Tibial nerve (tissue), 3 donors: ENCODE measurements around the gene PLGRKT.
"Not testable (repeated sequence)": the region's sequence is repeated elsewhere in the genome, so short reads cannot be mapped to it uniquely, and the experiment has no call there.

Experiments used
- POLR2A ChIP-seq, 2 donors: fragments of 450-650 bp; IDR thresholded peaks; one replicate each; pipeline ENCODE4 v1.6.1; 2017; ENCODE audit warnings: antibody characterized with exemption in 2 of 2, mild to moderate bottlenecking in 2 of 2, moderate library complexity in 2 of 2
- TF ChIP-seq, protein P1 (sequence below), 5 experiments: fragments of 200-600 bp in 3 of 5; fragments of 450-650 bp in 2 of 5; sonication (generic) in 3 of 5; IDR thresholded peaks; one replicate each; pipeline ENCODE4 v1.5.1; 2016 to 2019; ENCODE audit warnings: antibody characterized with exemption in 5 of 5, mild to moderate bottlenecking in 3 of 5, moderate library complexity in 2 of 5

DNA sequence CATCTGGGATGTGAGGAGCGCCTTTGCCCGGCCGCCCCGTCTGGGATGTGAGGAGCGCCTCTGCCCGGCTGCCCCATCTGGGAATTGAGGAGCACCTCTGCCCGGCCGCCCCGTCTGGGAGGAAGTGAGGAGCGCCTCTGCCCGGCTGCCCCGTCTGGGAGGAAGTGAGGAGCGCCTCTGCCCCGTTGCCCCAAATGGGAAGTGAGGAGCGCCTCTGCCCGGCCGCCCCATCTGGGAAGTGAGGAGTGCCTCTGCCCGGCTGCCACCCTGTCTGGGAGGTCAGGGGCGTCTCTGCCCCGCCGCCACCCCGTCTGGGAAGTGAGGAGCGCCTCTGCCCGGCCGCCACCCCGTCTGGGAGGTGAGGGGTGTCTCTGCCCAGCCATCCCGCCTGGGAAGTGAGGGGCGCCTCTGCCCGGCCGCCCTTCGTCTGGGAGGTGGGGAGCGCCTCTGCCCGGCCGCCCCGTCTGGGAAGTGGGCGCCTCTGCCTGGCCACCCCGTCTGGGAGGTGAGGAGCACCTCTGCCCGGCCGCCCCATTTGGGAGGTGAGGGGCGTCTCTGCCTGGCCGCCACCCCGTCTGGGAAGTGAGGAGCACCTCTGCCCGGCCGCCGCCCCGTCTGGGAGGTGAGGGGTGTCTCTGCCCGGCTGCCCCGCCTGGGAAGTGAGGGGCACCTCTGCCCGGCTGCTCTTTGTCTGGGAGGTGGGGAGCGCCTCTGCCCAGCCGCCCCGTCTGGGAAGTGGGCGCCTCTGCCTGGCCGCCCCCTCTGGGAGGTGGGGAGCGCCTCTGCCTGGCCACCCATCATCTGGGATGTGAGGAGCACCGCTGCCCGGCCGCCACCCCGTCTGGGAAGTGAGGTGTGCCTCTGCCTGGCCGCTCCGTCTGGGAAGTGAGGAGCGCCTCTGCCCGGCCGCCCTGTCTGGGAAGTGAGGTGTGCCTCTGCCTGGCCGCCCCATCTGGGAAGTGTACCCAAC is 3.6 kb downstream of the PLGRKT start:
- TF ChIP-seq, protein P1, sequence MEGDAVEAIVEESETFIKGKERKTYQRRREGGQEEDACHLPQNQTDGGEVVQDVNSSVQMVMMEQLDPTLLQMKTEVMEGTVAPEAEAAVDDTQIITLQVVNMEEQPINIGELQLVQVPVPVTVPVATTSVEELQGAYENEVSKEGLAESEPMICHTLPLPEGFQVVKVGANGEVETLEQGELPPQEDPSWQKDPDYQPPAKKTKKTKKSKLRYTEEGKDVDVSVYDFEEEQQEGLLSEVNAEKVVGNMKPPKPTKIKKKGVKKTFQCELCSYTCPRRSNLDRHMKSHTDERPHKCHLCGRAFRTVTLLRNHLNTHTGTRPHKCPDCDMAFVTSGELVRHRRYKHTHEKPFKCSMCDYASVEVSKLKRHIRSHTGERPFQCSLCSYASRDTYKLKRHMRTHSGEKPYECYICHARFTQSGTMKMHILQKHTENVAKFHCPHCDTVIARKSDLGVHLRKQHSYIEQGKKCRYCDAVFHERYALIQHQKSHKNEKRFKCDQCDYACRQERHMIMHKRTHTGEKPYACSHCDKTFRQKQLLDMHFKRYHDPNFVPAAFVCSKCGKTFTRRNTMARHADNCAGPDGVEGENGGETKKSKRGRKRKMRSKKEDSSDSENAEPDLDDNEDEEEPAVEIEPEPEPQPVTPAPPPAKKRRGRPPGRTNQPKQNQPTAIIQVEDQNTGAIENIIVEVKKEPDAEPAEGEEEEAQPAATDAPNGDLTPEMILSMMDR (IDR thresholded peaks at IDR 0.05), result not testable (repeated sequence)
- not testable (repeated sequence) for TF ChIP-seq POLR2A (IDR thresholded peaks at IDR 0.05)
